Liver (tissue), 9 donors: ENCODE measurements around the gene TNFRSF25. TPM values are rescaled to one million over a fixed set of nuclear protein-coding genes. Genes with fewer than 3 reads are reported as not detected.

ENCODE experiments used
- DNase-seq: peaks from one replicate; pipeline ENCODE4 v3.0.0-alpha.2; 2017; ENCODE audit warnings: low spot score
- H3K27ac ChIP-seq, 2 donors: one replicate each; pipeline ENCODE4 v1.7.0; 2013; ENCODE audit warnings: inconsistent platforms in 2 of 2, low read length in 2 of 2, control low read depth in 1 of 2, low read depth in 1 of 2, mild to moderate bottlenecking in 1 of 2
- H3K27me3 ChIP-seq, 4 donors: one replicate each; pipeline versions ENCODE4 v1.6.1 to v1.7.0; 2013; ENCODE audit warnings: low read length in 3 of 4, inconsistent platforms in 1 of 4, mild to moderate bottlenecking in 1 of 4, moderate library complexity in 1 of 4; ENCODE audit not compliant: control insufficient read depth in 4 of 4, insufficient read depth in 4 of 4
- H3K36me3 ChIP-seq, 4 donors: one replicate each; pipeline versions ENCODE4 v1.6.1 to v1.7.0; 2013; ENCODE audit warnings: low read length in 3 of 4, mild to moderate bottlenecking in 3 of 4, low read depth in 1 of 4, moderate library complexity in 1 of 4; ENCODE audit not compliant: control insufficient read depth in 4 of 4, insufficient read depth in 3 of 4
- H3K4me1 ChIP-seq, 4 donors: one replicate each; pipeline versions ENCODE4 v1.6.1 to v1.7.0; 2013; ENCODE audit warnings: low read length in 3 of 4, mild to moderate bottlenecking in 3 of 4, moderate library complexity in 1 of 4; ENCODE audit not compliant: control insufficient read depth in 4 of 4, insufficient read depth in 4 of 4
- H3K4me3 ChIP-seq, 3 donors: one replicate each; pipeline versions ENCODE4 v1.6.1 to v1.7.0; 2013; ENCODE audit warnings: low read length in 3 of 3, control low read depth in 1 of 3, low read depth in 1 of 3, mild to moderate bottlenecking in 1 of 3
- H3K9ac ChIP-seq, 2 donors: one replicate each; pipeline ENCODE4 v1.7.0; 2013; ENCODE audit warnings: low read length in 2 of 2, mild to moderate bottlenecking in 2 of 2, moderate library complexity in 2 of 2, control low read depth in 1 of 2, low read depth in 1 of 2
- H3K9me3 ChIP-seq, 4 donors: one replicate each; pipeline versions ENCODE4 v1.6.1 to v1.7.0; 2013; ENCODE audit warnings: low read length in 3 of 4; ENCODE audit not compliant: control insufficient read depth in 4 of 4
- ATF3 ChIP-seq: IDR thresholded peaks from 2 replicates; pipeline ENCODE4 v1.6.1; 2016; ENCODE audit warnings: antibody characterized with exemption
- CTCF ChIP-seq: fragments of 150-350 bp; IDR thresholded peaks from 2 replicates; pipeline ENCODE4 v1.5.1; 2017; ENCODE audit warnings: improper control_type of control experiment, low read depth, low read length; ENCODE audit not compliant: missing input control
- EGR1 ChIP-seq, 2 donors: IDR thresholded peaks; 2 replicates each; pipeline ENCODE4 v1.6.1; 2016 to 2018; ENCODE audit warnings: antibody characterized with exemption in 2 of 2, low read depth in 2 of 2
- FOXA1 ChIP-seq: IDR thresholded peaks from 2 replicates; pipeline ENCODE4 v1.6.1; 2016; ENCODE audit warnings: antibody characterized with exemption
- FOXA2 ChIP-seq: IDR thresholded peaks from 2 replicates; pipeline ENCODE4 v1.6.1; 2016; ENCODE audit warnings: antibody characterized with exemption
- HNF4A ChIP-seq, 2 donors: conservative IDR thresholded peaks; 2 replicates each; pipeline ENCODE4 v1.6.1; 2016; ENCODE audit warnings: antibody characterized with exemption in 2 of 2, mild to moderate bottlenecking in 2 of 2
- HNF4G ChIP-seq: IDR thresholded peaks from 2 replicates; pipeline ENCODE4 v1.6.1; 2016; ENCODE audit warnings: antibody characterized with exemption
- JUND ChIP-seq, 2 donors: IDR thresholded peaks; 2 replicates each; pipeline ENCODE4 v1.6.1; 2016; ENCODE audit warnings: antibody characterized with exemption in 2 of 2
- MAX ChIP-seq: IDR thresholded peaks from 2 replicates; pipeline ENCODE4 v1.6.1; 2016; ENCODE audit warnings: antibody characterized with exemption
- NR2F2 ChIP-seq: IDR thresholded peaks from 2 replicates; pipeline ENCODE4 v1.6.1; 2016; ENCODE audit warnings: antibody characterized with exemption
- RAD21 ChIP-seq, 2 donors: IDR thresholded peaks; 2 replicates each; pipeline ENCODE4 v1.6.1; 2016; ENCODE audit warnings: antibody characterized with exemption in 2 of 2, mild to moderate bottlenecking in 2 of 2
- RXRA ChIP-seq, 2 donors: IDR thresholded peaks; 2 replicates each; pipeline ENCODE4 v1.6.1; 2017 to 2018; ENCODE audit warnings: antibody characterized with exemption in 2 of 2, mild to moderate bottlenecking in 1 of 2
- SP1 ChIP-seq: IDR thresholded peaks from 2 replicates; pipeline ENCODE4 v1.6.1; 2018; ENCODE audit warnings: antibody characterized with exemption, mild to moderate bottlenecking
- TAF1 ChIP-seq: conservative IDR thresholded peaks from 2 replicates; pipeline ENCODE4 v1.6.1; 2016; ENCODE audit warnings: antibody characterized with exemption, mild to moderate bottlenecking
- YY1 ChIP-seq: IDR thresholded peaks from 2 replicates; pipeline ENCODE4 v1.6.1; 2016; ENCODE audit warnings: antibody characterized with exemption, mild to moderate bottlenecking
- ZBTB33 ChIP-seq: IDR thresholded peaks from 2 replicates; pipeline ENCODE4 v1.6.1; 2016; ENCODE audit warnings: antibody characterized with exemption
- WGBS: extraction: QIAGEN DNeasy Blood & Tissue Kit; methylation state at CpG from one replicate; pipeline ENCODE4 v1.1.7; 2013; 5-methylcytosine and 5-hydroxymethylcytosine counted together
- polyA plus RNA-seq, 2 donors: library from polyadenylated mRNA; stranded (reverse) in 1 of 2; unstranded in 1 of 2; fragments of 200-250 nt in 1 of 2; fragments of >200 nt in 1 of 2; fragmentation: Nextera tagmentation in 1 of 2; extraction: Ambion mirVana in 1 of 2; gene quantifications; one replicate each; pipeline versions ENCODE4 v1.2.1 to v1.2.3, GENCODE V29; 2013 to 2015
- total RNA-seq, 2 donors: library from RNA; depleted of rRNA; stranded (reverse); fragments of >200 nt; gene quantifications; one replicate each; pipeline ENCODE4 v1.2.3, GENCODE V29; 2014
- donor health status: healthy.
- donor health status: healthy.
- donor health status: healthy.
- donor health status: healthy.
- donor health status: healthy.

Gene TNFRSF25
- total and polyA plus RNA-seq, 4 donors = 0.78 to 2.6 (median 2.0) TPM

GRCh38 chr1:6502000-6502891 lies 36.3 kb upstream of the TNFRSF25 start:
- H3K9ac ChIP-seq = no peak overlapping the region
- H3K9me3 ChIP-seq = no peaks in the 10 kb centered on the region
- H3K4me1 ChIP-seq = peaks cover 2 to 9% (median 5%) of the 10 kb centered on the region in 4 donors
- no peak for TF ChIP-seq CTCF
- no peak for TF ChIP-seq HNF4A (conservative IDR thresholded peaks at IDR 0.05)
- no peak for TF ChIP-seq EGR1 (IDR thresholded peaks at IDR 0.05; ENCODE audit: low read depth in 2 of 2)
- peak; percentile 12 for TF ChIP-seq SP1
- TF ChIP-seq YY1 = no peak
- no peak for TF ChIP-seq RXRA (IDR thresholded peaks at IDR 0.05)
- TF ChIP-seq HNF4G = no peak
- no peak for TF ChIP-seq JUND (IDR thresholded peaks at IDR 0.05)
- no peak for TF ChIP-seq RAD21 (IDR thresholded peaks at IDR 0.05)
- no peak for TF ChIP-seq ATF3
- no peak for TF ChIP-seq MAX
- no peak for TF ChIP-seq ZBTB33
- no peak for TF ChIP-seq FOXA2
- TF ChIP-seq NR2F2 = peak; percentile 56
- no peak for TF ChIP-seq TAF1
- no peak for TF ChIP-seq FOXA1
- H3K27ac ChIP-seq = no peak overlapping the region
- 71% methylated on average over 31 of the region's 31 CpGs for WGBS
- H3K27me3 ChIP-seq = no peaks in the 10 kb centered on the region
- DNase-seq = no peak
- H3K36me3 ChIP-seq = no peaks in the 10 kb centered on the region
- H3K4me3 ChIP-seq = no peak overlapping the region

GRCh38 chr1:6501279-6501813 lies 35.4 kb upstream of the TNFRSF25 start:
- no peaks in the 10 kb centered on the region for H3K36me3 ChIP-seq
- no peak overlapping the region for H3K27ac ChIP-seq
- H3K9me3 ChIP-seq = no peaks in the 10 kb centered on the region
- 79% methylated on average over 10 of the region's 10 CpGs for WGBS
- no peak overlapping the region for H3K4me3 ChIP-seq
- no peak for DNase-seq
- TF ChIP-seq JUND (IDR thresholded peaks at IDR 0.05) (no peak), FOXA1 (no peak), NR2F2 (no peak)
- H3K27me3 ChIP-seq = no peaks in the 10 kb centered on the region
- no peak overlapping the region for H3K9ac ChIP-seq
- peaks cover 2 to 14% (median 5%) of the 10 kb centered on the region in 4 donors for H3K4me1 ChIP-seq
